Body of pancreas (tissue), 4 donors: ENCODE measurements around the gene TOMM22.

Experiments used
- POLR2A ChIP-seq, 3 donors: fragments of 450-650 bp; IDR thresholded peaks; one replicate each; pipeline ENCODE4 v1.6.1; 2016; ENCODE audit warnings: antibody characterized with exemption in 3 of 3, mild to moderate bottlenecking in 2 of 3
- TF ChIP-seq, protein P1 (sequence below), 7 experiments: fragments of 450-650 bp in 4 of 7; fragments of 200-600 bp in 3 of 7; sonication (generic) in 3 of 7; IDR thresholded peaks; one replicate each; pipeline ENCODE4 v1.5.1; 2016 to 2019; ENCODE audit warnings: antibody characterized with exemption in 7 of 7

DNA sequence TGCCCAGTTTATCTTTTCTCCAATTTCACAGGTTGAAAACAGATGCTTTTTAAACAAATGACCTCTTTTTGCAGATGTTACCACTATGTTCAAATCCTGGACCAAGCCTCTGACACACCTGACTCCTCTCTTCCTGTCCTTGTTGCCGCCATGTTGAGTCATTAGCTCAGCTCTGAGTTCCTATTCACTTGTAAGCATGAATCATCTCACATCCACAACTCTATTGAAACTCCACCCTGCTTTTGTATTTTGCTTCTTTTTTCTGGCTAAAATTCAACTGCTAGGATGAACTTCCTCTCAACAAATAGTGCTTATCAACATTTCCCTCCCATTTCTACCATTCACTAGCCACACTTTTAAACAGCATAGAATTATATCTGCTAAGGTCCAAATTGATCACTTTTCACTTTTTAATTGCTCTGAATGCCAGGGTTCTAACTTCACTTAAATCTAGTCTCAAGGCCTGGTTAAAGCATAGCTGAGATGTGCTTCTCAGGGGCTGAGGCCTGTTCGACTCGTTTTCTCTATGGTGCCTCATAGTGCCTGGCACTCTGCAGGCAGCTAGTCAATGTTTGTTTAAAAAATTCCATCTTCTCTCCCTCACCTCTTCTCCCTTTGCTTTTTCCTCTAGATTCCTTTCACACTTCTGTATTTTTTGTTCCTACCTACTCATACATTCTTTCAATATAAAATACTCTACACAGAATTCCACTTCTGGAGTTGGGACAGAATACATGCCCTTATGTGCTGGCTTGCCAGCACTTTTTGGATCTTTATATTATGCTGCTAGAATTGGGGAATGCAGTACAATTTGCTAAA, 15.1 kb downstream of the TOMM22 start:
- TF ChIP-seq, protein P1, sequence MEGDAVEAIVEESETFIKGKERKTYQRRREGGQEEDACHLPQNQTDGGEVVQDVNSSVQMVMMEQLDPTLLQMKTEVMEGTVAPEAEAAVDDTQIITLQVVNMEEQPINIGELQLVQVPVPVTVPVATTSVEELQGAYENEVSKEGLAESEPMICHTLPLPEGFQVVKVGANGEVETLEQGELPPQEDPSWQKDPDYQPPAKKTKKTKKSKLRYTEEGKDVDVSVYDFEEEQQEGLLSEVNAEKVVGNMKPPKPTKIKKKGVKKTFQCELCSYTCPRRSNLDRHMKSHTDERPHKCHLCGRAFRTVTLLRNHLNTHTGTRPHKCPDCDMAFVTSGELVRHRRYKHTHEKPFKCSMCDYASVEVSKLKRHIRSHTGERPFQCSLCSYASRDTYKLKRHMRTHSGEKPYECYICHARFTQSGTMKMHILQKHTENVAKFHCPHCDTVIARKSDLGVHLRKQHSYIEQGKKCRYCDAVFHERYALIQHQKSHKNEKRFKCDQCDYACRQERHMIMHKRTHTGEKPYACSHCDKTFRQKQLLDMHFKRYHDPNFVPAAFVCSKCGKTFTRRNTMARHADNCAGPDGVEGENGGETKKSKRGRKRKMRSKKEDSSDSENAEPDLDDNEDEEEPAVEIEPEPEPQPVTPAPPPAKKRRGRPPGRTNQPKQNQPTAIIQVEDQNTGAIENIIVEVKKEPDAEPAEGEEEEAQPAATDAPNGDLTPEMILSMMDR (IDR thresholded peaks at IDR 0.05): no peak
- no peak for TF ChIP-seq POLR2A (IDR thresholded peaks at IDR 0.05)
